Trophoblast cell (in vitro differentiated cells and primary cell): Measurements from ENCODE around the gene APOM.

Experiments used
- DNase-seq, 2 donors: peaks; one replicate each; pipeline ENCODE4 v3.0.0-alpha.2; 2016
- H2AFZ ChIP-seq: 2 replicates; pipeline ENCODE4 v1.6.1; 2013; ENCODE audit warnings: low read length, moderate library complexity, mild to moderate bottlenecking; ENCODE audit not compliant: insufficient read depth, poor library complexity
- H2AK5ac ChIP-seq: 2 replicates; pipeline ENCODE4 v1.6.1; 2013; ENCODE audit warnings: mild to moderate bottlenecking, low read length
- H2BK120ac ChIP-seq: 2 replicates; pipeline ENCODE4 v1.6.1; 2013; ENCODE audit warnings: low read length, mild to moderate bottlenecking, moderate library complexity; ENCODE audit not compliant: insufficient read depth, poor library complexity
- H2BK12ac ChIP-seq: 2 replicates; pipeline ENCODE4 v1.6.1; 2013; ENCODE audit warnings: mild to moderate bottlenecking, low read length, moderate library complexity
- H2BK5ac ChIP-seq: 2 replicates; pipeline ENCODE4 v1.6.1; 2013; ENCODE audit warnings: low read length, low read depth, moderate library complexity, mild to moderate bottlenecking; ENCODE audit not compliant: poor library complexity
- H3K14ac ChIP-seq: 2 replicates; pipeline ENCODE4 v1.6.1; 2013; ENCODE audit warnings: mild to moderate bottlenecking, low read length
- H3K18ac ChIP-seq: 2 replicates; pipeline ENCODE4 v1.6.1; 2013; ENCODE audit warnings: mild to moderate bottlenecking, low read length
- H3K23ac ChIP-seq: 2 replicates; pipeline ENCODE4 v1.6.1; 2013; ENCODE audit warnings: low read length
- H3K27ac ChIP-seq: 2 replicates; pipeline ENCODE4 v1.5.1; 2013; ENCODE audit warnings: low read depth, mild to moderate bottlenecking, inconsistent platforms, low read length, moderate library complexity
- H3K27me3 ChIP-seq: 2 replicates; pipeline ENCODE4 v1.6.1; 2013; ENCODE audit warnings: inconsistent platforms, mild to moderate bottlenecking, low read length, moderate library complexity; ENCODE audit not compliant: insufficient read depth
- H3K36me3 ChIP-seq, 2 experiments: 1 replicate in 1 of 2; 2 replicates in 1 of 2; pipeline ENCODE4 v1.6.1; 2013; ENCODE audit warnings: low read length in 2 of 2, mild to moderate bottlenecking in 2 of 2, moderate library complexity in 1 of 2; ENCODE audit not compliant: insufficient read depth in 2 of 2, control insufficient read depth in 1 of 2
- H3K4ac ChIP-seq: 2 replicates; pipeline ENCODE4 v1.6.1; 2013; ENCODE audit warnings: low read depth, mild to moderate bottlenecking, low read length, moderate library complexity
- H3K4me1 ChIP-seq, 2 experiments: 1 replicate in 1 of 2; 2 replicates in 1 of 2; pipeline ENCODE4 v1.6.1; 2013; ENCODE audit warnings: low read length in 2 of 2, mild to moderate bottlenecking in 2 of 2, moderate library complexity in 1 of 2; ENCODE audit not compliant: insufficient read depth in 2 of 2, control insufficient read depth in 1 of 2
- H3K4me2 ChIP-seq: 2 replicates; pipeline ENCODE4 v1.6.1; 2013; ENCODE audit warnings: inconsistent platforms, mild to moderate bottlenecking, low read length, moderate library complexity
- H3K4me3 ChIP-seq: 2 replicates; pipeline ENCODE4 v1.5.1; 2013; ENCODE audit warnings: mild to moderate bottlenecking, low read depth, low read length, inconsistent platforms
- H3K79me1 ChIP-seq: one replicate; pipeline ENCODE4 v1.6.1; 2013; ENCODE audit warnings: low read length
- H3K79me2 ChIP-seq: 2 replicates; pipeline ENCODE4 v1.6.1; 2013; ENCODE audit warnings: low read length, mild to moderate bottlenecking; ENCODE audit not compliant: control insufficient read depth, insufficient read depth, poor library complexity
- H3K9ac ChIP-seq: 2 replicates; pipeline ENCODE4 v1.6.1; 2013; ENCODE audit warnings: mild to moderate bottlenecking, low read length
- H3K9me3 ChIP-seq: 2 replicates; pipeline ENCODE4 v1.6.1; 2013; ENCODE audit warnings: low read depth, mild to moderate bottlenecking, control low read depth, inconsistent platforms, low read length; ENCODE audit not compliant: insufficient read depth
- H4K12ac ChIP-seq: 2 replicates; pipeline ENCODE4 v1.6.1; 2013; ENCODE audit warnings: low read depth, mild to moderate bottlenecking, low read length, moderate library complexity
- H4K8ac ChIP-seq: 2 replicates; pipeline ENCODE4 v1.6.1; 2013; ENCODE audit warnings: low read depth, mild to moderate bottlenecking, low read length, moderate library complexity
- H4K91ac ChIP-seq: one replicate; pipeline ENCODE4 v1.6.1; 2013; ENCODE audit warnings: low read depth, mild to moderate bottlenecking, low read length, moderate library complexity
- WGBS: extraction: QIAGEN DNeasy Blood & Tissue Kit; methylation state at CpG from one replicate; pipeline ENCODE4 v1.1.7; 2013; ENCODE audit warnings: missing lambda C conversion rate; ENCODE audit not compliant: insufficient read length, insufficient coverage; ENCODE audit errors: extremely low coverage; 5-methylcytosine and 5-hydroxymethylcytosine counted together

The APOM gene

GRCh38 chr6:31614075-31614619, 41.5 kb upstream of the APOM start:
- Histone ChIP-seq H2BK120ac (no peak overlapping the region), H3K79me2 (no peaks in the 10 kb centered on the region), H2BK12ac (no peak overlapping the region), H2AK5ac (no peak overlapping the region), H4K8ac (no peak overlapping the region), H3K18ac (no peak overlapping the region), H4K12ac (no peak overlapping the region), H3K27me3 (no peaks in the 10 kb centered on the region), H3K23ac (no peak overlapping the region), H3K4me1 (no peaks in the 10 kb centered on the region), H3K9me3 (no peaks in the 10 kb centered on the region), H2AFZ (no peak overlapping the region), H3K14ac (no peak overlapping the region), H3K79me1 (no peaks in the 10 kb centered on the region), H3K4ac (no peak overlapping the region), H3K9ac (no peak overlapping the region), H3K36me3 (no peaks in the 10 kb centered on the region), H2BK5ac (no peak overlapping the region), H3K4me2 (no peak overlapping the region), H4K91ac (no peak overlapping the region), H3K4me3 (peak overlapping the region; percentile 51), H3K27ac (no peak overlapping the region)
- DNase-seq, result peak in 1 of 2 donors; percentile 20
- no CpG with 5 or more reads among the region's 8 CpGs for WGBS

- Histone ChIP-seq H4K91ac (no peak within 1 kb of the TSS), H3K27me3 (no peaks in the 10 kb centered on the region), H3K14ac (no peak within 1 kb of the TSS), H3K18ac (no peak within 1 kb of the TSS), H2BK120ac (no peak within 1 kb of the TSS), H2BK12ac (no peak within 1 kb of the TSS), H2BK5ac (no peak within 1 kb of the TSS), H3K36me3 (no peaks in the 10 kb centered on the region), H3K23ac (no peak within 1 kb of the TSS), H3K4me2 (no peak within 1 kb of the TSS), H3K4me1 (no peaks in the 10 kb centered on the region), H2AK5ac (no peak within 1 kb of the TSS), H3K79me1 (peaks cover under 1% of the 10 kb centered on the region), H3K9me3 (no peaks in the 10 kb centered on the region), H3K4ac (no peak within 1 kb of the TSS), H4K12ac (no peak within 1 kb of the TSS), H3K9ac (no peak within 1 kb of the TSS), H3K4me3 (peak within 1 kb of the TSS; percentile 51), H2AFZ (no peak within 1 kb of the TSS), H3K27ac (no peak within 1 kb of the TSS), H3K79me2 (no peaks in the 10 kb centered on the region), H4K8ac (no peak within 1 kb of the TSS)
- no CpG with 5 or more reads among the region's 6 CpGs for WGBS
- no peak for DNase-seq
These were observed 40.8 kb upstream of the APOM start, which contains the start of gene AIF1 for GRCh38 chr6:31614684-31615578. Gene AIF1, plus strand, starts transcription at chr6:31615234. Its CDS starts 96 bp downstream, at chr6:31615330.

GRCh38 chr6:31615748-31616147, 39.9 kb upstream of the APOM start:
- WGBS, result no CpG with 5 or more reads among the region's 7 CpGs
- H3K36me3 ChIP-seq, result no peaks in the 10 kb centered on the region
- no peak overlapping the region for H2AFZ ChIP-seq
- H3K79me1 ChIP-seq, result peaks cover 3% of the 10 kb centered on the region
- no peak overlapping the region for H4K91ac ChIP-seq
- no peak overlapping the region for H3K4ac ChIP-seq
- H3K4me2 ChIP-seq, result no peak overlapping the region
- H3K4me1 ChIP-seq, result no peaks in the 10 kb centered on the region
- no peak overlapping the region for H2BK120ac ChIP-seq
- no peak overlapping the region for H4K8ac ChIP-seq
- no peaks in the 10 kb centered on the region for H3K27me3 ChIP-seq
- H2BK5ac ChIP-seq, result no peak overlapping the region
- H3K18ac ChIP-seq, result no peak overlapping the region
- H3K27ac ChIP-seq, result no peak overlapping the region
- no peak for DNase-seq
- H3K9me3 ChIP-seq, result no peaks in the 10 kb centered on the region
- no peak overlapping the region for H3K23ac ChIP-seq
- no peak overlapping the region for H3K14ac ChIP-seq
- no peak overlapping the region for H3K4me3 ChIP-seq
- no peak overlapping the region for H2AK5ac ChIP-seq
- H2BK12ac ChIP-seq, result no peak overlapping the region
- peaks cover 1% of the 10 kb centered on the region for H3K79me2 ChIP-seq
- H4K12ac ChIP-seq, result no peak overlapping the region
- no peak overlapping the region for H3K9ac ChIP-seq

GRCh38 chr6:31617010-31617409, 38.7 kb upstream of the APOM start:
- Histone ChIP-seq H2AFZ (no peak overlapping the region), H4K12ac (no peak overlapping the region), H3K23ac (no peak overlapping the region), H4K91ac (no peak overlapping the region), H2BK12ac (no peak overlapping the region), H3K4ac (no peak overlapping the region), H3K18ac (no peak overlapping the region), H2BK120ac (no peak overlapping the region), H3K27me3 (no peaks in the 10 kb centered on the region), H3K36me3 (no peaks in the 10 kb centered on the region), H2BK5ac (no peak overlapping the region), H3K79me2 (peaks cover 10% of the 10 kb centered on the region), H3K79me1 (peaks cover 7% of the 10 kb centered on the region), H3K9me3 (no peaks in the 10 kb centered on the region), H3K27ac (no peak overlapping the region), H3K4me1 (peaks cover 0 to 1% of the 10 kb centered on the region in 2 experiments), H2AK5ac (no peak overlapping the region), H3K4me2 (no peak overlapping the region), H3K14ac (no peak overlapping the region), H3K4me3 (no peak overlapping the region), H3K9ac (no peak overlapping the region), H4K8ac (no peak overlapping the region)
- no CpG with 5 or more reads among the region's 2 CpGs for WGBS
- no peak for DNase-seq
